NCI-H69 (cell line): Measurements from ENCODE around the gene CHEK2.
"Not testable (repeated sequence)": the region's sequence is repeated elsewhere in the genome, so short reads cannot be mapped to it uniquely, and the experiment has no call there.

ENCODE experiments used
- DNase-seq: peaks from one replicate; lab custom pipeline; 2025; lab: John Stamatoyannopoulos, UW

The CHEK2 gene

GRCh38 chr22:28741200-28741784, 328 bp downstream of the CHEK2 start:
- peak; percentile 73 for DNase-seq

DNA sequence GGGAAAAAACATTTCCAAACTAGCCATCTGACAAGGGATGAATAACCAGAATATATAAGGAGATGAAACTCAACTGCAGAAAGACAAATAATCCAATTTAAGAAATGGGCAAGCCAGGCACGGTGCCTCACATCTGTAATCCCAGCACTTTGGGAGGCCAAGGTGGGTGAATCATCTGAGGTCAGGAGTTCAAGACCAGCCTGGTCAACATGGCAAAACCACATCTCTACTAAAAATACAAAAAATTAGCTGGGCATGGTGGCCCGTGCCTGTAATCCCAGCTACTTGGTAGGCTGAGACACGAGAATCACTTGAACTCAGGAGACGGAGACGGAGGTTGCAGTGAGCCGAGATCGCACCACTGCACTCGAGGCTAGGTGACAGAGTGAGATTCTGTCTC, 2.7 kb downstream of the CHEK2 start:
- DNase-seq = not testable (repeated sequence)

- DNase-seq = no peak
These were observed 3.9 kb downstream of the CHEK2 start for GRCh38 chr22:28737701-28738100.

DNA sequence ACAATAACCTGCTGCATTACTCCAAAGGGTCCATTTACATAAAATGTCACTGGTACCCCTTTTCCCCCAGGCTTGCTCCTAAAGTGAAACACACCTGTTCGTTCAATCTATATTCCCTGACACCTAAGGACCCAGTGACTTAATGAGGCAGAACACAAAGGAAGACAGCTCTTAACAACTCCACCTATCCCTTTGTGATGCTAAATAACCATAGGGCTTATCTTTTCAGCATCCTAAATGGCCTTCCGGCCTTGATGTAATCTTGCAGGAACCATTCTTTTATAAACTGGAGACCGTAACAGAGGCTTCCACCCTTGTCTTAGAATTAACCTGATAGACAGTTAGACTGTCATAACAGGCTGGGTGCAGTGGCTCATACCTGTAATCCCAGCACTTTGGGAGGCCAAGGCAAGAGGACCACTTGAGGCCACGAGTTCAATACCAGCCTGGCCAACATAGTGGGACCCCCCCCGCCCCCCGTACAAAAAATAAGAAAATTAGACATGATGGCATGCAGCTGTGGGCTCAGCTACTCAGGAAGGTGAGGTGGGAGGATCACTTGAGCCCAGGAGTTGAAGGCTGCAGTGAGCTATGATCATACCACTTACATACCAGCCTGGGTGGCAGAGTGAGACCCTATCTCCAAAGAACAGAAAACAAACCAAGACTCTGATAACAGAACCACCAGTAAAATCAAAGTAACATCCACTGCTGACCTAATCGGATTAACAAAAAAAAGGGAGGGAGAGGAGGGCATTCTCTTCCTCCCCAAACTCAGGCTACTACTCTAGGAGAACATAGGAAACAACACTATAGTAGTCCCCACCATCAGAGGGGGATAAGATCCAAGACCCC, 5.1 kb downstream of the CHEK2 start:
- peak; percentile 73 for DNase-seq

- no peak for DNase-seq
These were observed 7.2 kb downstream of the CHEK2 start for GRCh38 chr22:28734393-28734792.

- DNase-seq = no peak
These were observed 11.4 kb downstream of the CHEK2 start for GRCh38 chr22:28730179-28730578.

DNA sequence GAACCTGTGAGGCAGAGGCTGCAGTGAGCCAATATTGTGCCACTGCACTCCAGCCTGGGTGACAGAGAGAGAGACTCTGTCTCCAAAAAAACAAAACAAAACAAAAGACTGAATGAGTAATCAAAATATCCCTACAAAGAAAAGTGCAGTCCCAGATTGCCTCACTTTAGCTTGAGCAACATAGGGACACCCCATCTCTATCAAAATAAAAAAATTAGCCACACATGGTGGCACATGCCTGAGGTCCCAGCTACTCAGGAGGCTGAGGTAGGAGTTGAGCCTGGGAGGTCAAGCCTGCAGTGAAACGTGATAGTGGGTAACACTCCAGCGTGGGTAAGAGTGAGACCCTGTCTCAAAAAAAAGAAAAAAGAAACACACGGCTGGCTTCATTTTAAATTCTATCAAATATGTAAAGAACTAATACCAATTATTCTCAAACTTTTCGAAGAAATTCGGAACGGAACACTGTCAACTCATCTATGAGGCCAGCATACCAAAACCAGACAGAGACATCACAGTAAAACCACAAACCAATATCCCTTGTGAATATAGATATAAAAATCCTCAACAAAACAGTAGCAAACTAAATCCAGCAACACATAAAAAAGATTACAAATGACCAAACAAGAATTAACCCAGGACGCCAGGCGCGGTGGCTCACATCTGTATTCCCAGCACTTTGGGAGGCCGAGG, 12.9 kb downstream of the CHEK2 start:
- DNase-seq = no peak

GRCh38 chr22:28728002-28728401, 13.6 kb downstream of the CHEK2 start:
- no peak for DNase-seq

- no peak for DNase-seq
These were observed 23.6 kb downstream of the CHEK2 start for GRCh38 chr22:28718044-28718443.

- no peak for DNase-seq
These were observed 24.9 kb downstream of the CHEK2 start for GRCh38 chr22:28716686-28717085.

DNA sequence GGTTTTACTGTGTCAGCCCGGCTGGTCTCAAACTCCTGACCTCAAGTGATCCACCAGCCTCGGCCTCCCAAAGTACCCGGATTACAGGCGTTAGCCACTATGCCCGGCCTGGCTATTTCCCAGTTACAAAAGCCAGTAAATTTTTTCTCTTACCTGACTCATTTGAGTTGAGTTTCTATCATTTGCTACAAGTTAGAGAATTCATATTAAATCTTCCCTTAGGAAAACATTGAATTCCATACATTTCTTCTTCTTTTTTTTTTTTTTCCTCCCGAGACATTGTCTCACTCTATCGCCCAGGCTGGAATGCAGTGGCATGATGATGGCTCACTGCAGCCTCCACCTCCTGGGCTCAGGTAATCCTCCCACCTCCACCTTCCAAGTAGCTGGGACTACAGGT, 26.0 kb downstream of the CHEK2 start:
- DNase-seq = no peak

DNA sequence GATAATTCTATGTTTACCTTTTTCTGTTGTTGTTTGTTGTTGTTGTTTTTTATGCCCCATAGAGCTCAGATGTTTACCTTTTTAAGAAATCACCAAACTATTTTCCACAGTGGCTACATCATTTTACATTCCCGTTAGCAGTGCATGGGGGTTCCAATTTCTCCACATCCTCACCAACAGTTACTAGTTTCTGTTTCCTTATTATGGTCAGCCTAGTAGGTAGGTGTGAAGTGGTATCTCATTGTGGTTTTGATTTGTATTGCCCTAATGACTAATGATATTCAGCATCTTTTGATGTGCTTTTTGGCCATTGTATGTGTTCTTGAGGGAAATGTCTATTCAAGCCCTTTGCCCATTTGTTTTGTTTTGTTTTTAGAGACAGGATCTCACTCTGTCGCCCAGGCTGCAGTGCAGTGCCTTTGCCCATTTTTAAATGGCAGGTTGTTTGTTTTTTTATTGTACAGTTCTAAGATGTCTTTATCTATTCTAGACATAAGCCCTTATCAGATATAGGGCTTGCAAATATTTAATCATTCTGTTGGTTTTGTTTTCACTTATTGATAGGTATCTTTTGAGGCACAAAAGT, 27.5 kb downstream of the CHEK2 start:
- DNase-seq = no peak

DNA sequence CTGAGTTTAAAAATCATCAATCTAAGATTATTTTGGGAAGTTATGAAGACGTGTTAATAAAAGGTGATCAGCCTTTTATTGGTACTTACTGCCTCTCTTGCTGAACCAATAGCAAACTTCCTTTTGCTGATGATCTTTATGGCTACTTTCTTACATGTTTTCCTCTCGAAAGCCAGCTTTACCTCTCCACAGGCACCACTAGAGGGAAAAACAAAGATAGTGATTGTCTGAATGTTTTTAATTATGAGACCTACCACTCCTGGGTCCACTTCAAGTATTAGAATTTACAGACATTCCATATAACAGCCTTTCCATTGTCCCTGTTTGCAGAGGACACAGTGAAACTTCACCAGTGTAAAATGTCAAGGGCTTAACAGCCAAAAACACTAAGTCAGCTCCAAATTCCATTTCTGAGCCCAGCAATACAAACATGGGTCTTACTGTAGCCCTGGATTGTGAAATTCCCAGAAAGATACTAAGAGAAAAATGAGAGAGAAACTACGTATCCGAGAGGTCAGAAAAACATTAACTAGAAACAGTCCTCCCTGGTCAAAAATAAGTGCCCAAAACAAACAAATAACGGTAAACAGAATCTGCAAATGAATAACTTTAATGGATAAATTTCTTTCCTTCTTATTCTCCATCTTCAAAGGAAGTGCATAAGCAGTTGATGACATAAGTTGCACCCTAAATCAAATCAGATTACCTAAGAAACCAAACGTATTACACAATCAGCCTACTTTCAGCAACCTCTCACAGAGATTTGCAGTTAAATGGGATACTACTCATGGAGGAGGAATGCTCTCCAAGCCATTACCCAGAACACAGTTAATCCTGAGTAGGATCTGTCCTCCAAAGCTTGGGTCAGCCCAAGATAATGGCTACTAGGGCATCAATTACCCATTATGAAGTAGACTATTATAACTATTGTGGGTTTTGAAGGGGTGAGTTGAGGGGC, 29.5 kb downstream of the CHEK2 start:
- DNase-seq = no peak

GRCh38 chr22:28711341-28711740, 30.3 kb downstream of the CHEK2 start:
- DNase-seq = no peak

DNA sequence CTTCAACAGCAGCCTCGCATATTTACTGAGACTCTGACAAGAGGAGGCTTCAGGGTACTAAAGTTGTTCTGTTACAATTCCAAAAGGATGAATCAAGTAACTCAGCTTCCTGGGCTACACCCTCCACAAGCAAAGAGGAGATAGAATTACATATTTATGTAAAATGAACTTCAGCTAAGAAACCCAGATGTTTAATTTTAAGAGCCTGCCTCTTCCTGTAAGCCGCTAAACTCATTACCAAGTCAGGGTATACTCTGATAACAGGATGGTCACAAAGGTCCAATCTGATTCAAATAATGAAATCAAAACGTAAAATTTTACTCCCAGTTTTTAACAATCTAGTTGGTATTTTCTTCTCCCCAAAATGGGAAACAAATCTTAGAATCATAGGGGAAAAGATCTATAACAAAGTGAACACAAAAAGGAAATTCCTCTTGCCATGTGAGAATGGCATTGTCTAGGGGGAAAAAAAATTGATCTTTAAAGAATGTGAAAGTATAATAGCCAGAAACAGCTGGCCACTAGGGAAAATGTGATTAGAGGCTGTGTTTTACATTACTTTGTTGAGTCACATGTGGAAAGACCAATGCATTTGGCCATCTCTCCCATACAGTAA, 30.9 kb downstream of the CHEK2 start:
- DNase-seq = peak; percentile 22

DNA sequence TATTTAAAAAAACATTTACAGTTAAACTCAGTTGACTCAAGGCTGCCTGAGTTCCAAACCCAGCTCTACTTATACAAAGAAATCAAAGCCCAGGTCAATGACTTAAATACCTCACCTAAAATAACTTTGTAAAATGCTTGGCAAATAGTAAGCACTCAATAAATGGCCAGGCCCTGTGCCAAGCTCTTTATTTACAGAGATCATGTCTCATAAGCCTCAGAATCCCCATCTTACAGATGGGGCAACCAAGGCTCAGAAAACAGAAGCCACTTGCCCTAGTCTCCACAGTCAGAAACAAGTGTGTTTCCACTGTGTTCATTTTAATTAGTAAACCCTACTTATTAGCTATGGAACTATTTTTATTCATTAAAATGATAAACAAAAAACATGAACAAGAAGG, 31.5 kb downstream of the CHEK2 start:
- DNase-seq = peak; percentile 34

DNA sequence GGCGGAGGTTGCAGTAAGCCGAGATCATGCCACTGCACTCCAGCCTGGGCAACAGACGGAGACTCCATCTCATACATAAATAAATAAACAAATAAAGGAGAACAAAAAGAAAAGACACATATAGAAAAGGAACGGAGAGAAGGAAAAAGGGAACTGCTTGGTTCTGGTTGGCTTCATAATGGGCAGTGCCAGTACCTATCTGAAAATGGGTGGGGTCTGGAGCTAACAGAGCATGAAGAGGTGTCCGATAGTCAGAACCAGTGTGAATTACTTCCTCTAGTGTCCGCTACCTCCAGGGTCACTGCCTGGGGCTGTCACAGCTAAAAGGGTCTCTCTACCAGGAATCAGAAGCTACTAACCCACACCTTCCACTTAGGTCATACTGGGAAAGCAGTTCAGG, 34.8 kb downstream of the CHEK2 start:
- DNase-seq = no peak

GRCh38 chr22:28703436-28703835, 38.2 kb downstream of the CHEK2 start:
- no peak for DNase-seq

GRCh38 chr22:28702891-28703290, 38.7 kb downstream of the CHEK2 start:
- no peak for DNase-seq

- DNase-seq = not testable (repeated sequence)
These were observed 48.4 kb downstream of the CHEK2 start for GRCh38 chr22:28693041-28693760.
